ENCODE results near the gene ARL6IP6. TPM values are rescaled to one million over a fixed set of nuclear protein-coding genes. Genes with fewer than 3 reads are reported as not detected.

Gene ARL6IP6
- total and polyA plus RNA-seq, 10 of the 15 experiments (the other 5 are each of a cell fraction or from before 2014, with no cell fraction given) = 15.8 to 87.3 (median 28.4) TPM

DNA sequence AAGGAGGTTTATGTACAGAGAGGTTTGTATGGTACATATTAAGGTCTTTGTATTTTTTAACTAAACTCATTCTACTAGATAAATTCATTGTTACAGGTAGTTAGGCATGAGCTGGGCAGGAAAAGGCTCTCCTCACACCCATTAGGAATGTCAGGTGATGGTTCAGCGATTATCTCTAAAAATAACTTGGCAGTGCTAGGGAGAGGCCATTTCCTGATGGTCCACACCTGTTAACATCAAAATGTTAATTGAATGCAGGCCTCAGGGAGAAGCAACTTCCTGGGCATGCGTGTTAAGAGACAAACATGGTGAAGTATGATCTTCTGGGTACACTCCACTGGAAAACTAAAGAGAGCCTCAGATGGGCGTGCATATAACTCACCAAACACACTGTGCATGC is 73.6 kb downstream of the ARL6IP6 start (continued):
- TF ChIP-seq, protein P1, sequence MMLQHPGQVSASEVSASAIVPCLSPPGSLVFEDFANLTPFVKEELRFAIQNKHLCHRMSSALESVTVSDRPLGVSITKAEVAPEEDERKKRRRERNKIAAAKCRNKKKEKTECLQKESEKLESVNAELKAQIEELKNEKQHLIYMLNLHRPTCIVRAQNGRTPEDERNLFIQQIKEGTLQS (IDR thresholded peaks at IDR 0.05; ENCODE audit: borderline replicate concordance, extremely low read depth, low read depth, low read length) = no peak
- TF ChIP-seq ZNF24 (IDR thresholded peaks at IDR 0.05) (no peak), HDAC6 (IDR thresholded peaks at IDR 0.05; ENCODE audit: unreplicated experiment) (no peak), KDM1A (IDR thresholded peaks at IDR 0.05; ENCODE audit: borderline replicate concordance) (no peak), SP1 (IDR thresholded peaks at IDR 0.05; ENCODE audit: low read depth, low read length) (no peak)

GRCh38 chr2:152792974-152793373 is 74.6 kb downstream of the ARL6IP6 start:
- no peak overlapping the region for H3K4me3 ChIP-seq
- BruUV-seq (replicated peaks) = no TSS peak
- WGBS (ENCODE audit: insufficient coverage, insufficient replicate concordance, low lambda C conversion rate, missing lambda C conversion rate) = 47% methylated on average over 4 of the region's 4 CpGs

More at GRCh38 chr2:152792974-152793373, 74.6 kb downstream of the ARL6IP6 start:
- POLR2A ChIA-PET = no interaction called here
- no peaks in the 10 kb centered on the region for H3K9me3 ChIP-seq (replicated peaks; ENCODE audit: control insufficient read depth, insufficient read depth, low read length)
- no peak overlapping the region for H2AFZ ChIP-seq (ENCODE audit: control insufficient read depth, low read depth, low read length)
- TF ChIP-seq SKIL (IDR thresholded peaks at IDR 0.05; ENCODE audit: low read depth, poor library complexity, severe bottlenecking) (no peak), ATF7 (IDR thresholded peaks at IDR 0.05; ENCODE audit: low read depth) (no peak), GABPA (IDR thresholded peaks at IDR 0.05; ENCODE audit: low read depth) (no peak), NFYB (IDR thresholded peaks at IDR 0.05; ENCODE audit: insufficient read depth, low read depth, low read length) (no peak), WRNIP1 (IDR thresholded peaks at IDR 0.05; ENCODE audit: borderline replicate concordance, low read depth, low read length) (no peak)
- RAD21 ChIA-PET (ENCODE audit: unreplicated experiment) = no interaction called here
- DNase-seq (ENCODE audit: low read depth, low spot score) (no peak), ATAC-seq (no peak), FAIRE-seq (no peak)
- no peaks in the 10 kb centered on the region for H3K36me3 ChIP-seq (ENCODE audit: control insufficient read depth in 2 of 2, insufficient read depth in 2 of 2, low read length in 1 of 2)
- no peak overlapping the region for H3K9ac ChIP-seq (ENCODE audit: control insufficient read depth, insufficient read depth, low read length)
- no peak overlapping the region for H3K4me2 ChIP-seq (ENCODE audit: control insufficient read depth, insufficient read depth)
- no peak overlapping the region for H3K27ac ChIP-seq (ENCODE audit: control insufficient read depth, insufficient read depth)
- H3K4me1 ChIP-seq (ENCODE audit: control insufficient read depth, insufficient read depth, low read length) = no peaks in the 10 kb centered on the region
- intact Hi-C loops (cut with micrococcal nuclease; ENCODE audit: unreplicated experiment) = no loop called here
- in situ Hi-C loops (cut with MboI) = no loop called here
- H3K27me3 ChIP-seq (replicated peaks in 1 of 2; ENCODE audit: control insufficient read depth in 2 of 2, insufficient read depth in 2 of 2, low read length in 1 of 2) = no peaks in the 10 kb centered on the region; a peak in 1 of 4 replicates
- no peaks in the 10 kb centered on the region for H4K20me1 ChIP-seq (ENCODE audit: control insufficient read depth, insufficient read depth)
- no peaks in the 10 kb centered on the region for H3K79me2 ChIP-seq (ENCODE audit: control insufficient read depth, insufficient read depth, low read length)
- CTCF ChIA-PET = no interaction called here
- SMC1A ChIA-PET (ENCODE audit: uncharacterized antibody, unreplicated experiment) = no interaction called here
